ENCODE data around the gene SIAH2. TPM values are rescaled to one million over a fixed set of nuclear protein-coding genes. Genes with fewer than 3 reads are reported as not detected.
A peak's percentile ranks its signal among the peaks of the same experiment; 100 is the strongest.

Gene SIAH2
- total RNA-seq, 2 experiments from 2014 or later, result 67.1 to 68.8 TPM

DNA sequence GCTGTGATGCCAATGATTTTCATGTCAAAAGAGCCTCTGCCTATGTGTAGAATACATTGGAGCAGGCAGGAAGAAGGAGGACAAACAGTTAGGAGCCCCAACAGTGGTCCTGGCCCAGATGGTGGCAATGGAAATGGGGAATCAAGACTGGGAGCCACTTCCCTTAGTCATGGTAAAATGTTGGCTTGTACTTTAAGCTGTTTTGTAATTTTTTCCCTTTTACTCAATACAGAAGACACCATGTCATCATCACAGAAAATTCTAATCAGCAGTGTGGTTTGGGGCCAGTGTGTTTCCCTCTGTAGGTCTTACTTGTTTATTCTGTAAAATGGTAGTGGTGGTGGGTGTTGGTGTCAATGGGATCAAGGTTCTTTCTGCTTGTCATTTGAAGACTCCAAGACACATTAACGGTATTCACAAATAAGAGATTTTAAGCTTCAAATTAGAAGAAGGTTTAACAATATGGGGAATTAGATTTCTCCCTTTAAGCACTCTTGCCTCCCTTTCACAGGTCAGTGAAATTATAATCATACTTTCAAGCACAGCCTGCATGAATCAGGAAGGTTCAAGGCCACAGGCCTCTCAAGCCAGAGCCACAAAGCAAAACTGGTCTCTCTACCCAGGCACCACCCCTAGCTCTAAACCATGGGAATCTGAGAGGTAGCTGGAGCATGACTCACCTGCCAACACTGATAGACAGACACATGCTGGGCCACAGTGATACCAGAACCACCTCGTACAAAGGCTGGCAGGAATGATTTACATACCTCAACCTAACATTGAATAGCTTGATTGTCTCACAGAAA is 24.9 kb downstream of the SIAH2 start:
- CTCF ChIA-PET, result interaction anchor here (0.5 to 2.3 kb wide), 8 partner anchors 9 to 128 kb away, joined by 3 to 15 read pairs (median 6); no protein-coding TSS in a partner anchor
- Mint-ChIP-seq H3K36me3 (ENCODE audit: low read depth) (peaks cover 27% of the 10 kb centered on the region), H3K9me3 (no peaks in the 10 kb centered on the region), H3K4me3 (peak overlapping the region; percentile 41), H3K27me3 (ENCODE audit: low read depth) (no peaks in the 10 kb centered on the region), H3K4me1 (ENCODE audit: low read depth) (peaks cover 77% of the 10 kb centered on the region), H3K27ac (peak overlapping the region; percentile 99)
- intact Hi-C loops (cut with micrococcal nuclease), result loop anchor here (1.0 to 5.0 kb wide), 10 partner anchors 17 to 1459 kb away; partner anchors contain the start of genes EIF2A, ERICH6, MED12L and SERP1
- peak; percentile 81 for DNase-seq

DNA sequence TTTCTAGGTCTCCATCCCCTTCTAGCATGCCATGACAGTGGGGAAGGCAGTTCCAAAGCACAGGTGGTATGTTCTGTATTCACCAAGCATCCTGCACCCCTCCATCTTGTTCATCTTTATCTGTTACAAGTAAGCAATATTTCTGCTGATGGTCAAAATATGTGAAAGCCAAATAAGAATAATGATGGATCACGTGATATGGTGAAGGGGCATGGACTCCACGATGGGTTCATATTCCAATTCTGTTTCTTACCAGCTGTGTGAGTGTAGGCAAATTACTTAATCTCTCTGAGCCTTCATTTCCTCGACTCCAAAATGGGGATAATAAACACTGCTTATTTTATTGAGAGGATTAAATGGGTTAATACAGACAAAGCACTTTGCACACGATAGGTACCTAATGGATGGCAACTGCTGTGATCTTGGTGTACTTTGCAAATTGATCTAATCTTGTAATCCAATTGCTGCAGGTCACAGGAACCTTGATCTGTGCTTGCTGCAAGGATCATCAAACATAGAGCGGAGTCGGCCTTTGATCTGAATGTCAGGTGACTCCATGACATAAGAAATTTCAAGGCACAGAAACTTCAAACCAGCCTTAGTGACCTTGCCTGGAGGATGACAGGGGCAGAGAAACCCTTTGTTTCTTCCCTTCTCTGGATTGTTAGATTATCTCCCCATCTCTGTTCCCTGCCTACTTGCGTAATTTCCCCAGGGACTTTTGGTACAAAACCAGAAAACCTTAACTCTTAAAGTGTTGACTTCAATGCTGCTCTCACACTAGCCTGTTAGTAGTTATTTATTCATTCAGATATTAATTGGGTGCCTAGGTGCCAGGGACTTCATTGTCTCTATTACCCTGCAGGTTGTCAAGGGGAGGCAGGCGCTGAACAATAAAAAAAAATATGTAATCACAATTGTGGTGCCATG is 25.8 kb downstream of the SIAH2 start:
- CTCF ChIA-PET, result interaction anchor here (1.0 to 2.3 kb wide), 6 partner anchors 13 to 50 kb away, joined by 3 to 15 read pairs (median 10); no protein-coding TSS in a partner anchor
- Mint-ChIP-seq H3K4me1 (ENCODE audit: low read depth) (peaks cover 69% of the 10 kb centered on the region), H3K4me3 (no peak overlapping the region), H3K27ac (peak overlapping the region; percentile 99), H3K36me3 (ENCODE audit: low read depth) (peaks cover 19% of the 10 kb centered on the region), H3K27me3 (ENCODE audit: low read depth) (no peaks in the 10 kb centered on the region), H3K9me3 (no peaks in the 10 kb centered on the region)
- intact Hi-C loops (cut with micrococcal nuclease), result loop anchor here (5.0 kb wide), 2 partner anchors 350 to 1460 kb away; partner anchors contain the start of gene MED12L
- peak; percentile 54 for DNase-seq

DNA sequence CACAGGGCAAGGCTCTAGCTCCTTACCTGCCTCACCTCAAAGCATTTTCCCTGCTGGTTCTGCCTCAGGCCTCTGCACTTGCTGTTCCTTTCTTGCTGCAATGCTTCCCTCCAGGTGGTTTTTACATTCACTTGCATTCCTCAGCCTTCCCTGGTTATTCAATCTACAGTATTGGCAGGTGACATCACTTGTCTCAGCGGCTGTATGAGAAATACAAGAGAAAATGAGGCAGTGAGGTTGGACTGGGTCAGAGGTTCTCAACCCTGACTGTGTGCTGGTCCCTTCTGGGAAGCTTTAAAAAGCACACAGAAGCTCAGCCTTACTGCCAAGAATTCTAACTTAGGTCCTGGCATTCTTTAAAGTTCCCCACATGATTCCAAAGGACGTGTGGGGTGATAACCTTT is 26.7 kb downstream of the SIAH2 start:
- intact Hi-C loops (cut with micrococcal nuclease), result loop anchor here (5.0 kb wide), 2 partner anchors 351 to 1461 kb away; partner anchors contain the start of gene MED12L
- Mint-ChIP-seq H3K27me3 (ENCODE audit: low read depth) (no peaks in the 10 kb centered on the region), H3K36me3 (ENCODE audit: low read depth) (peaks cover 12% of the 10 kb centered on the region), H3K4me1 (ENCODE audit: low read depth) (peaks cover 60% of the 10 kb centered on the region), H3K9me3 (no peaks in the 10 kb centered on the region), H3K27ac (no peak overlapping the region), H3K4me3 (no peak overlapping the region)
- CTCF ChIA-PET, result interaction anchor here (0.9 to 2.3 kb wide), 3 partner anchors 15 to 28 kb away, joined by 4 to 15 read pairs (median 4); no protein-coding TSS in a partner anchor
- no peak for DNase-seq

DNA sequence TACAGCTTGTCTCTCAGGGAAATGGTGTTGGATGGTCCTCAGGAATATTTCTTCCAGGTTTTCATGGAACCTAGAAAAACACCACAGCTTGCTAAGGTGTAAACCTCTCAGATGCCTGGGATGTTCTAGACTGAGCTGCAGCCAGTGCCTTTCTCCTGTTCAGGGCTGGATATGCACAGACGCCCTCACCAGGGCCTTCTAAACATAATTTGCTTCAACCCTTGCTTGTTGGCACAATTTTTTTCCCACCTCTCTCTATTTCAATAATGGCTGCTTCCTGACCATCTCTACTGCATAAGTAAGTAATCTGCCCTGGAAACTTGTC is 28.2 kb downstream of the SIAH2 start:
- no peak for DNase-seq
- intact Hi-C loops (cut with micrococcal nuclease), result loop anchor here (5.0 kb wide), 2 partner anchors 353 to 1463 kb away; partner anchors contain the start of gene MED12L
- CTCF ChIA-PET, result interaction anchor here (0.5 to 1.2 kb wide), 2 partner anchors 13 to 24 kb away, joined by 4 read pairs; no protein-coding TSS in a partner anchor
- no peaks in the 10 kb centered on the region for H3K27me3 Mint-ChIP-seq (ENCODE audit: low read depth)
- peaks cover 45% of the 10 kb centered on the region for H3K4me1 Mint-ChIP-seq (ENCODE audit: low read depth)
- no peak overlapping the region for H3K4me3 Mint-ChIP-seq
- H3K9me3 Mint-ChIP-seq, result no peaks in the 10 kb centered on the region
- peaks cover 2% of the 10 kb centered on the region for H3K36me3 Mint-ChIP-seq (ENCODE audit: low read depth)
- H3K27ac Mint-ChIP-seq, result no peak overlapping the region

DNA sequence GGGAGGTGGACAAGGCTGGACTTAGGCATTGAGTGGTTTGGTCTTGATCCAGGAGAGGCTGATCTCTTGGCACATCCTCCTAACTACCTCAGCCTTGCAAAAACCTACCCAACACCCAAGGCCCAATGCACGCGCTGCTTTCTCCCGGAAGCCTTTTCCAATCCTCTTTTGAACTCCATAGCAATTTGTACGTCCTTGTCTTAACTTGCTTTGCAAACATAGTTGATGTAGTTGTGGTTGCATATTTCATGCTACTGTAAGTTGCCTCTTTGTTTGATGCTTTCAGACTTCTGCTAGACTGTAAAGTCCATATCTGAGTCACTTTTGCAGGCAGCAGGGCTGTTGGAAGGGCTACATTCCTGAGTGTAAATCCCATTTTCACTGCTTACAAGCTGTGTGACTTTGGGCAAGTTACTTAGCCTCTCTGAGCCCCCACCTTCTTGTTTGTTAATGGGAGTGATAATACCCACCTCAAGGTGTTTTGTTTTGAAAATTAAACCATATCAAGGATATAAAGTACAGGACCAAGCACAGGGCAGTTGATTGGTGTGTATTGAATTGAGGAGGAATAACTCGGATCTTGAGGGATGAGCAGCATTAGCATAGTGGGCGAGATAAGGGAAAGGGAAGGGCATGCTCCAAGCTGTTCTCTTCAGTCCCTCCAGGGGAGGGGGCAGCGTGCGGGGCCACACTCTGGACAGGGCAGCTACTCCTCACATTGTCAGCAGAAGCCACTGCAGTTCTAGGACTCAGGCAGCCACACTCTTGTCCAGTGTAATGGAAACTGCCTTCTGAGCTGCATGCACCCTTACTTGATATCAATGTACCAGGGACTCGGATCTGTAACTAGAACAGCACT is 28.8 kb downstream of the SIAH2 start:
- H3K27ac Mint-ChIP-seq, result no peak overlapping the region
- H3K4me3 Mint-ChIP-seq, result no peak overlapping the region
- intact Hi-C loops (cut with micrococcal nuclease), result no loop called here
- H3K4me1 Mint-ChIP-seq (ENCODE audit: low read depth), result peaks cover 40% of the 10 kb centered on the region
- DNase-seq, result no peak
- CTCF ChIA-PET, result interaction anchor here (0.5 to 1.2 kb wide), 2 partner anchors 13 to 24 kb away, joined by 4 read pairs; no protein-coding TSS in a partner anchor
- H3K36me3 Mint-ChIP-seq (ENCODE audit: low read depth), result peaks cover 2% of the 10 kb centered on the region
- H3K9me3 Mint-ChIP-seq, result no peaks in the 10 kb centered on the region
- no peaks in the 10 kb centered on the region for H3K27me3 Mint-ChIP-seq (ENCODE audit: low read depth)

DNA sequence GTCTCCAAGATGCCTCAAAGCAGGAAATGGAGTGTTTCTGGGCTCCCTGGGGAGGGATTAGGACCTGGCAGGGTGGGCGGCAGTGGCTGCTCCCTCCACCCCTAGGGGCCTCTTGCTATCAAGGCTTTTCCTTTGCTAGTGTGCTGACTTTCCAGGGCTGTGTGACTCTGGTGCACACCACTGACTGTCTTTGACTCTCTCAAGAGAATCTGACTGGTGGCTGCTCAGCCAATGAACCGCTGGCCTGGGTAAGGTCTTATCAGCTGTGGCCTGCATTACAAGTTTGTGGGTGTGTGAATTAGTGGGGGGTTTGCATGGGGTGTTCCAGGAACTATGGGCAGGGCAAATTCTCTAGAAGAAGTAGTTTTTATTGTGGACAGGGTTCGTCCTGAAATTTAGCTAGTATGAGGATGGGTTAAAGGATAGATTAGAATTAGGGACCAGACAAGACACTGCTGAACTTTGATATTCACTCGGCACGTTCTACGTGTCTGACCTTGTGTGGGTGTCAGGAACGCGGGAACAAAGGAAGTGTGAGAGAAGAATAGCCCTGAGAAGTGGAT is 29.5 kb downstream of the SIAH2 start:
- intact Hi-C loops (cut with micrococcal nuclease), result no loop called here
- no peak overlapping the region for H3K27ac Mint-ChIP-seq
- no peaks in the 10 kb centered on the region for H3K27me3 Mint-ChIP-seq (ENCODE audit: low read depth)
- no peak overlapping the region for H3K4me3 Mint-ChIP-seq
- DNase-seq, result no peak
- CTCF ChIA-PET, result interaction anchor here (1.2 to 1.5 kb wide), 2 partner anchors 12 to 26 kb away, joined by 4 read pairs; no protein-coding TSS in a partner anchor
- H3K9me3 Mint-ChIP-seq, result no peaks in the 10 kb centered on the region
- peaks cover 33% of the 10 kb centered on the region for H3K4me1 Mint-ChIP-seq (ENCODE audit: low read depth)
- peaks cover 2% of the 10 kb centered on the region for H3K36me3 Mint-ChIP-seq (ENCODE audit: low read depth)

DNA sequence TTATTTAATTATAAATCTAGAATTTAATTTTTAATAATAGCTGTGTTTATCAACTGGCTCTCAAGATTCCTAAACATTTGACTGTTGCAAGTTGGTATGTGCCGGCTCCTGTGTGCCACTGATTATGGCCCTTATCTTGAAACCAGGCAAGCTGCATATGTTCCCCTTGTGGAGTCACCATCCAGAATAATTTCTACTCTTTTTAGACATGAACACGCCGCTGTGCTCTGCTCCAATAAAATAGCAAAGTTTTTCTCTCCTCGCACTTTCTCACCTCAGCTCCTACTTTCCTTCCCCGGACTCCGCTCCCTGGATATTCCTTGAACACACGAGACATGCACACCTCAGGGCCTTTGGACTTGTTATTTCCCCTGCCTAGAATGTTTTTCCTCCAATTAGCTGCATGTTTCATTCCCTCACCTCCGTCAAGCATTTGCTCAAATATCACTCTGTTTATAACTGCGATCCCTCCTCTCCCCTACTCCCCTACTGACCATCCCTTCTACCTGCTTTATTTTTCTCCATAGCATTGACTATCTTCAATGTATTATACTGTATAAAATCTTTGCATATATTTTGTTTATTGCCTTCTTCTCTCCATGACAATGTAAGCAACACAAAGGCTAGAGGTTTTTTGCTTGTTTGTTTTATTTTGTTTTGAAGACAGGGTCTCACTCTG is 33.1 kb downstream of the SIAH2 start:
- intact Hi-C loops (cut with micrococcal nuclease), result no loop called here
- no peaks in the 10 kb centered on the region for H3K27me3 Mint-ChIP-seq (ENCODE audit: low read depth)

DNA sequence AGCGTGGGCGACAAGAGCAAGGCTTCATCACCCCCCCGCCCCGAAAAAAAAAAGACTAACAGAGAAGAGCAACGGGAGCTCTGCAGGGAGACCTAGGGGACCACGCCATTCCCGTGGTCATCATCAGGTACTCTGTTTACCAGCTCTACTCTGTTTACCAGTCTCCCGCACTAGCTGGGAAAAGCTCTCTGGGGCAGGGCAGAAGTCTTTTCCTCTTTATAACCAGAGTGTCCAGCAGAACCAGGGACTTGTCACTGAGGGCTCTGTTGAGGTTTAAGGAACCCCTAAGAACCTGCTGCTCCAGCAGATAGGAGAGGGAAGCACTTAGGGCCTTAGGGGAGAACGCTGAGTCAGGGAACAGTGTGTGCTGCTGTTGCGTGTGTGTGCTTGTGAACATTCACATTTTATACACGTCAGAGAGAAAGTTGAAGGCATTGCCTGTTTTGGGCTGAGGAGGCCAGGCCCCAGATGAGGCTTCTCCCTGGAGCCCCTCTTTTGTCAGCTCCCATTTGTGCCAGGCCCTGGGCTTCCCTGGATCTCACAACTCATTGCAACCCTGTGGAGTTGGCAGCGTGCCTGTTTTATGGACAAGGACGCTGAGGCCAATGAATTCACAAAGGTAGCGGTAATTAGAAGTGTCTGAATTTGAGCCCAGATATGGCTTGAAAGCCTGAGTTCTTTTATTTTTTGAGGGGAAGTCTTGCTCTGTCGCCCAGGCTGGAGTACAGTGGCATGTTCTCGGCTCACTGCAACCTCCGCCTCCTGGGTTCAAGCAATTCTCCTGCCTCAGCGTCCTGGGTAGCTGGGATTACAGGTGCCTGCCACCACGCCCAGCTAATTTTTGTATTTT is 35.1 kb downstream of the SIAH2 start:
- H3K27me3 Mint-ChIP-seq (ENCODE audit: low read depth), result no peaks in the 10 kb centered on the region
- no peak for DNase-seq
- H3K36me3 Mint-ChIP-seq (ENCODE audit: low read depth), result no peaks in the 10 kb centered on the region
- H3K27ac Mint-ChIP-seq, result no peak overlapping the region
- H3K4me3 Mint-ChIP-seq, result no peak overlapping the region
- intact Hi-C loops (cut with micrococcal nuclease), result no loop called here
- peaks cover 14% of the 10 kb centered on the region for H3K4me1 Mint-ChIP-seq (ENCODE audit: low read depth)
- CTCF ChIA-PET, result interaction anchor here (0.7 to 1.6 kb wide), 3 partner anchors 36 to 137 kb away, joined by 3 to 4 read pairs (median 3); no protein-coding TSS in a partner anchor
- no peaks in the 10 kb centered on the region for H3K9me3 Mint-ChIP-seq

More for the DNA sequence above, 33.1 kb downstream of the SIAH2 start:
- no peak overlapping the region for H3K27ac Mint-ChIP-seq
- no peaks in the 10 kb centered on the region for H3K9me3 Mint-ChIP-seq
- CTCF ChIA-PET, result interaction anchor here (0.6 to 2.0 kb wide), 5 partner anchors 9 to 70 kb away, joined by 3 to 7 read pairs (median 3); no protein-coding TSS in a partner anchor
- DNase-seq, result no peak
- peaks cover 4% of the 10 kb centered on the region for H3K4me1 Mint-ChIP-seq (ENCODE audit: low read depth)
- H3K4me3 Mint-ChIP-seq, result no peak overlapping the region
- H3K36me3 Mint-ChIP-seq (ENCODE audit: low read depth), result no peaks in the 10 kb centered on the region

DNA sequence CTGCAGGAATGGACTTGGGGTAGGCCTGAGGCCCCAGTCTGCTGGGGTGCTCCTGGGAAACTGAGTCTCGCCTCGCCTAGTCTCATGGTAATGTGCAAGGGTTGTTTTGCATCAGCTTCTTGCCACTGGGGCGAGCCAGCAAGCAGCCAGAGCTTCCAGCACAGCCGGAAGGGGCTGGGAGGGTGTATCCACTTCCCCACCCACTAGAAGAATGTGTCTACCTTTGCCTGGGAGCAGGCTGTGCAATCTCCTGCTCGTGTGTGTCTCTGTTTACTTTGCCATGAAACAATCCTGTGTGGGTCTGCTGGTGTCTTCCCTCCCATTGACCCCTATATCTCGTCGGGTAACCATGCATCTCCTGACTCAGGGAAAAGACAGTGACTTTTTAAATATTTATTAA is 37.4 kb downstream of the SIAH2 start:
- Mint-ChIP-seq H3K9me3 (no peaks in the 10 kb centered on the region), H3K27ac (no peak overlapping the region), H3K4me1 (ENCODE audit: low read depth) (peaks cover 28% of the 10 kb centered on the region), H3K27me3 (ENCODE audit: low read depth) (no peaks in the 10 kb centered on the region), H3K4me3 (no peak overlapping the region), H3K36me3 (ENCODE audit: low read depth) (no peaks in the 10 kb centered on the region)
- CTCF ChIA-PET, result interaction anchor here (0.9 kb wide), 1 partner anchor 139 kb away, joined by 3 read pairs; no protein-coding TSS in a partner anchor
- intact Hi-C loops (cut with micrococcal nuclease), result no loop called here
- DNase-seq, result no peak

DNA sequence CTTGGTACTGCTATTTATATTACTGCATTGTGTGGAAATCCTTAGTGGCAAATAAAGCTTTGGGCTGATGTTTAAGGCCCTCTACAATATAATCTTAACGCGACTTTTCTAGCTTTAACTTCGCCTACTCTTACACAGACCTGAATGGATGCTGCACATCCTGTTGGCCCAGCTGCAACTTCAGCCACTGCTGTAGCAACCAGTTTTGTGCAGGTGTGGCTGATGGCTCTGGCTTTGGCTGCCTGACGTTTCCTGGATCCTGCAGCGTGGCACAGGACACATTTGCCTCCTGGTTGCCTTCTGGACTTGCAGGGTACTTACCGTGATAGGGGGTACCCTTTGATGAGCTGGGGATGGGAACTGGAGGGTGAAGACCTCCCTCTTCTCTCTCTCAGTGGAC is 39.0 kb downstream of the SIAH2 start:
- H3K9me3 Mint-ChIP-seq, result no peaks in the 10 kb centered on the region
- no peak overlapping the region for H3K4me3 Mint-ChIP-seq
- intact Hi-C loops (cut with micrococcal nuclease), result no loop called here
- no peaks in the 10 kb centered on the region for H3K36me3 Mint-ChIP-seq (ENCODE audit: low read depth)
- no peak for DNase-seq
- H3K4me1 Mint-ChIP-seq (ENCODE audit: low read depth), result peaks cover 28% of the 10 kb centered on the region
- H3K27ac Mint-ChIP-seq, result no peak overlapping the region
- CTCF ChIA-PET, result interaction anchor here (0.7 to 1.7 kb wide), 7 partner anchors 14 to 141 kb away, joined by 3 to 8 read pairs (median 4); no protein-coding TSS in a partner anchor
- no peaks in the 10 kb centered on the region for H3K27me3 Mint-ChIP-seq (ENCODE audit: low read depth)
